GM23338 (cell line): ENCODE data around the gene MT1A. TPM values are rescaled to one million over a fixed set of nuclear protein-coding genes. Genes with fewer than 3 reads are reported as not detected.

Source experiments
- ATAC-seq: fragments of 200-7000 bp; cut with Tn5 transposase; 3 replicates; pipeline ENCODE4 v1.9.1; 2020
- DNase-seq: peaks from one replicate; pipeline ENCODE4 v3.0.0-alpha.2; 2015; ENCODE audit warnings: low spot score
- H2AFZ ChIP-seq: fragments of 200-600 bp; sonication (generic); 2 replicates; pipeline ENCODE4 v1.8.0; 2016; ENCODE audit warnings: antibody characterized with exemption, mild to moderate bottlenecking, moderate library complexity
- H3F3A ChIP-seq: fragments of 200-600 bp; sonication (generic); replicated peaks from 2 replicates; pipeline ENCODE4 v1.8.0; 2017; ENCODE audit warnings: antibody characterized with exemption, mixed run types, low read depth
- H3K27ac ChIP-seq: fragments of 200-600 bp; sonication (generic); 2 replicates; pipeline ENCODE4 v1.6.1; 2016; ENCODE audit warnings: low read depth
- H3K27me3 ChIP-seq: fragments of 200-600 bp; sonication (generic); 2 replicates; pipeline ENCODE4 v1.8.0; 2016; ENCODE audit warnings: mild to moderate bottlenecking, mixed run types, moderate library complexity; ENCODE audit not compliant: insufficient read depth
- H3K36me3 ChIP-seq: fragments of 200-600 bp; sonication (generic); 2 replicates; pipeline ENCODE4 v1.8.0; 2016; ENCODE audit warnings: mild to moderate bottlenecking; ENCODE audit not compliant: insufficient read depth
- H3K4me1 ChIP-seq: fragments of 200-600 bp; sonication (generic); 2 replicates; pipeline ENCODE4 v1.8.0; 2016; ENCODE audit warnings: mild to moderate bottlenecking, moderate library complexity; ENCODE audit not compliant: insufficient read depth
- H3K4me2 ChIP-seq: fragments of 200-600 bp; sonication (generic); 2 replicates; pipeline ENCODE4 v1.7.1; 2017; ENCODE audit warnings: mixed run types
- H3K4me3 ChIP-seq: fragments of 200-600 bp; sonication (generic); 2 replicates; pipeline ENCODE4 v1.6.1; 2016; ENCODE audit warnings: mixed run types
- H3K79me2 ChIP-seq: fragments of 200-600 bp; sonication (generic); replicated peaks from 2 replicates; pipeline ENCODE4 v1.8.0; 2017; ENCODE audit warnings: mild to moderate bottlenecking; ENCODE audit not compliant: insufficient read depth
- H3K9me2 ChIP-seq: fragments of 200-600 bp; sonication (generic); 2 replicates; pipeline ENCODE4 v1.8.0; 2017; ENCODE audit not compliant: insufficient read depth
- H4K20me1 ChIP-seq: fragments of 200-600 bp; sonication (generic); replicated peaks from 2 replicates; pipeline ENCODE4 v1.8.0; 2017; ENCODE audit warnings: mild to moderate bottlenecking; ENCODE audit not compliant: insufficient read depth
- H3K27ac Mint-ChIP-seq: 2 replicates; pipeline ENCODE4 v1.8.0; 2020; ENCODE audit warnings: inconsistent platforms, mild to moderate bottlenecking, moderate library complexity, mixed read lengths
- H3K27me3 Mint-ChIP-seq: 3 replicates; pipeline ENCODE4 v1.8.0; 2022; ENCODE audit warnings: low read depth, mild to moderate bottlenecking, moderate library complexity, mixed read lengths, inconsistent platforms; ENCODE audit not compliant: insufficient read depth, poor library complexity
- H3K36me3 Mint-ChIP-seq: 3 replicates; pipeline ENCODE4 v1.8.0; 2021; ENCODE audit warnings: low read depth, mild to moderate bottlenecking, inconsistent platforms, moderate library complexity, mixed read lengths
- H3K4me1 Mint-ChIP-seq: 3 replicates; pipeline ENCODE4 v1.8.0; 2020; ENCODE audit warnings: mild to moderate bottlenecking, inconsistent platforms, mixed read lengths
- H3K4me3 Mint-ChIP-seq: 3 replicates; pipeline ENCODE4 v1.8.0; 2021; ENCODE audit warnings: moderate library complexity, mild to moderate bottlenecking, inconsistent platforms, mixed read lengths
- H3K9me3 Mint-ChIP-seq: 3 replicates; pipeline ENCODE4 v1.8.0; 2020; ENCODE audit warnings: moderate library complexity, mild to moderate bottlenecking, inconsistent platforms, mixed read lengths
- CREB1 ChIP-seq: fragments of 250-450 bp; sonication (Bioruptor Pico); IDR thresholded peaks from 2 replicates; pipeline ENCODE4 v1.5.0; 2020; ENCODE audit warnings: low read depth, mild to moderate bottlenecking, moderate library complexity
- CTCF ChIP-seq, 2 experiments: fragments of 200-600 bp in 1 of 2; sonication (generic) in 1 of 2; conservative IDR thresholded peaks; 2 replicates each; pipeline versions ENCODE4 v1.5.1 to v1.6.1; 2016 to 2017; ENCODE audit warnings: antibody characterized with exemption in 2 of 2, low read depth in 2 of 2, mild to moderate bottlenecking in 2 of 2, moderate library complexity in 1 of 2
- ETS1 ChIP-seq: IDR thresholded peaks from 2 replicates; pipeline ENCODE4 v1.6.1; 2016; ENCODE audit warnings: antibody characterized with exemption
- EZH2 ChIP-seq: fragments of 200-600 bp; sonication (generic); IDR thresholded peaks from one replicate; pipeline ENCODE4 v1.8.0; 2017; ENCODE audit warnings: antibody characterized with exemption, mild to moderate bottlenecking, low read depth; ENCODE audit not compliant: unreplicated experiment
- EZH2phosphoT487 ChIP-seq: fragments of 200-600 bp; sonication (generic); IDR thresholded peaks from one replicate; pipeline ENCODE4 v1.8.1; 2018; ENCODE audit warnings: antibody characterized with exemption; ENCODE audit not compliant: unreplicated experiment
- JUNB ChIP-seq: IDR thresholded peaks from one replicate; pipeline ENCODE4 v1.6.1; 2016; ENCODE audit warnings: antibody characterized with exemption; ENCODE audit not compliant: unreplicated experiment
- NANOG ChIP-seq: IDR thresholded peaks from 2 replicates; pipeline ENCODE4 v1.6.1; 2016; ENCODE audit warnings: antibody characterized with exemption, borderline replicate concordance
- POLR2AphosphoS5 ChIP-seq: IDR thresholded peaks from 2 replicates; pipeline ENCODE4 v1.6.1; 2016; ENCODE audit warnings: antibody characterized with exemption, low read depth
- REST ChIP-seq: IDR thresholded peaks from one replicate; pipeline ENCODE4 v1.6.1; 2018; ENCODE audit warnings: antibody characterized with exemption; ENCODE audit not compliant: unreplicated experiment
- ZNF114 ChIP-seq: fragments of 250-450 bp; sonication (Bioruptor Pico); IDR thresholded peaks from 2 replicates; pipeline ENCODE4 v1.5.0; 2020; ENCODE audit warnings: mild to moderate bottlenecking, moderate library complexity
- polyA plus RNA-seq: library from polyadenylated mRNA; unstranded; fragments of >200 nt; fragmentation: Nextera tagmentation; extraction: Ambion mirVana; gene quantifications from 2 replicates; pipeline ENCODE4 v1.2.1, GENCODE V29; 2016
- total RNA-seq: library from RNA; depleted of rRNA; stranded (reverse); fragments of >200 nt; shearing (Covaris generic); gene quantifications from 2 replicates; pipeline ENCODE4 v1.2.3, GENCODE V29; 2014

MT1A gene
- total and polyA plus RNA-seq, 2 experiments from 2014 or later, result 2.5 TPM; not detected in 1

GRCh38 chr16:56632848-56633365 is 5.6 kb upstream of the MT1A start:
- Mint-ChIP-seq H3K4me1 (peaks cover 24% of the 10 kb centered on the region), H3K9me3 (no peaks in the 10 kb centered on the region; the same call in 2 of the 3 replicates), H3K27ac (no peak overlapping the region), H3K36me3 (no peaks in the 10 kb centered on the region; the same call in 2 of the 3 replicates), H3K4me3 (peak overlapping the region; percentile 76), H3K27me3 (peaks cover 100% of the 10 kb centered on the region)
- peaks cover 14% of the 10 kb centered on the region; the same call in 1 of the 2 replicates for H3K4me1 ChIP-seq
- H3K9me2 ChIP-seq, result no peaks in the 10 kb centered on the region
- TF ChIP-seq EZH2 (peak; percentile 52), JUNB (no peak)
- H3K79me2 ChIP-seq, result no peaks in the 10 kb centered on the region
- H2AFZ ChIP-seq, result 0 out of 2 replicates have a peak overlapping the region, but pooled peaks have one; percentile 72
- no peak for DNase-seq
- peak overlapping the region; percentile 85 for H3K4me2 ChIP-seq
- H3F3A ChIP-seq, result peaks cover 4% of the 10 kb centered on the region; the same call in 1 of the 2 replicates
- no peaks in the 10 kb centered on the region; the same call in 1 of the 2 replicates for H3K36me3 ChIP-seq
- ATAC-seq, result peak; percentile 8
- H4K20me1 ChIP-seq, result peaks cover 19% of the 10 kb centered on the region
- H3K27ac ChIP-seq, result no peak overlapping the region
- H3K27me3 ChIP-seq, result peaks cover 100% of the 10 kb centered on the region
- peak overlapping the region; percentile 60 for H3K4me3 ChIP-seq

- TF ChIP-seq POLR2AphosphoS5 (no peak), EZH2 (peak; percentile 36)
- Histone ChIP-seq H3F3A (peaks cover 4% of the 10 kb centered on the region; the same call in 1 of the 2 replicates), H3K4me1 (peaks cover 14% of the 10 kb centered on the region; the same call in 1 of the 2 replicates), H4K20me1 (peaks cover 19% of the 10 kb centered on the region), H3K36me3 (no peaks in the 10 kb centered on the region; the same call in 1 of the 2 replicates), H3K9me2 (no peaks in the 10 kb centered on the region), H3K27ac (no peak overlapping the region), H3K4me3 (no peak overlapping the region), H2AFZ (no peak overlapping the region), H3K4me2 (no peak overlapping the region), H3K79me2 (no peaks in the 10 kb centered on the region), H3K27me3 (peaks cover 100% of the 10 kb centered on the region)
- H3K27me3 Mint-ChIP-seq, result peaks cover 100% of the 10 kb centered on the region
- H3K4me3 Mint-ChIP-seq, result peak overlapping the region; percentile 76; the same call in 2 of the 3 replicates
- H3K36me3 Mint-ChIP-seq, result no peaks in the 10 kb centered on the region; the same call in 2 of the 3 replicates
- DNase-seq, result no peak
- no peaks in the 10 kb centered on the region; the same call in 2 of the 3 replicates for H3K9me3 Mint-ChIP-seq
- H3K4me1 Mint-ChIP-seq, result peaks cover 26% of the 10 kb centered on the region
- no peak for ATAC-seq
- H3K27ac Mint-ChIP-seq, result no peak overlapping the region
These were observed 4.9 kb upstream of the MT1A start for GRCh38 chr16:56633535-56633934.

- H3K4me1 ChIP-seq, result peaks cover 19% of the 10 kb centered on the region; the same call in 1 of the 2 replicates
- H3K27ac Mint-ChIP-seq, result no peak overlapping the region
- H3F3A ChIP-seq, result peaks cover 11% of the 10 kb centered on the region; the same call in 1 of the 2 replicates
- peaks cover 30% of the 10 kb centered on the region for H3K4me1 Mint-ChIP-seq
- H3K36me3 Mint-ChIP-seq, result no peaks in the 10 kb centered on the region; the same call in 2 of the 3 replicates
- no peaks in the 10 kb centered on the region; the same call in 1 of the 2 replicates for H3K36me3 ChIP-seq
- peaks cover 19% of the 10 kb centered on the region for H4K20me1 ChIP-seq
- H2AFZ ChIP-seq, result peak overlapping the region; percentile 38; the same call in 1 of the 2 replicates
- DNase-seq (peak; percentile 46), ATAC-seq (peak; percentile 4; the same call in 2 of the 3 replicates)
- H3K27ac ChIP-seq, result no peak overlapping the region
- H3K9me3 Mint-ChIP-seq, result no peaks in the 10 kb centered on the region; the same call in 2 of the 3 replicates
- H3K4me2 ChIP-seq, result peak overlapping the region; percentile 75
- H3K4me3 Mint-ChIP-seq, result peak overlapping the region; percentile 71
- H3K79me2 ChIP-seq, result no peaks in the 10 kb centered on the region
- H3K4me3 ChIP-seq, result peak overlapping the region; percentile 53
- no peaks in the 10 kb centered on the region for H3K9me2 ChIP-seq
- peaks cover 100% of the 10 kb centered on the region for H3K27me3 ChIP-seq
- peaks cover 100% of the 10 kb centered on the region for H3K27me3 Mint-ChIP-seq
- peak; percentile 98 for TF ChIP-seq EZH2
- peak; percentile 91 for TF ChIP-seq EZH2phosphoT487
- TF ChIP-seq CREB1 (CRISPR knock-in tag), result no peak
- TF ChIP-seq REST, result no peak
- TF ChIP-seq ETS1, result no peak
- no peak for TF ChIP-seq ZNF114
- TF ChIP-seq CTCF (conservative IDR thresholded peaks at IDR 0.05; ENCODE audit: low read depth in 2 of 2), result no peak
- TF ChIP-seq NANOG, result no peak
These were observed 3.6 kb upstream of the MT1A start for GRCh38 chr16:56634715-56635440.
